Measurements from ENCODE around the gene CDKN2B.

Gene CDKN2B

DNA sequence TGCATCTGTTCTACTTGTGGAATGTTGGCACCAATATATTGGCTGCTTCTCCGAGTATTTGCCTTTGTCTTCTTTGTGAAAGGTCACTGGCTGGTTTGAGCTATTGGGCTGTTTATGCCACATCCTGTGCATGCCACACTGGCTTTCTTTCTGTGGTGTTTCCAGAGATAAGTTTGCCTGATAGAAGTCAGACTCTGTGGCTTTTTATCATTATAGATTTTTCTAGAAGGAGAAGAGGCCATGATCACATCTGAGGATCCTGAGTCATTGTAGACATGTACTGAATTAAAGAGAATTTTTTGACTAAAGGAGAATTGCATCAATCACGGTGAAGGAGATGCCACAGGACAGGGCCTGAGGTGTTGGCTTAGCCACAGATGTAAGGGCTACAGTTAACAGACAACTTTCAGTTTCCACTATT is 26.5 kb upstream of the CDKN2B start:
- Histone ChIP-seq H3K27ac (ENCODE audit: low read depth, low read length) (no peak overlapping the region), H3K4me3 (ENCODE audit: low read depth, low read length) (no peak overlapping the region), H3K27me3 (ENCODE audit: insufficient read depth, low read length) (no peaks in the 10 kb centered on the region), H3K79me2 (ENCODE audit: control insufficient read depth, insufficient read depth, low read length, unreplicated experiment) (no peaks in the 10 kb centered on the region), H3K4me1 (ENCODE audit: control insufficient read depth, insufficient read depth, low read length, unreplicated experiment) (peaks cover 32% of the 10 kb centered on the region), H3K36me3 (ENCODE audit: insufficient read depth, low read length) (no peaks in the 10 kb centered on the region), H2AFZ (ENCODE audit: low read length, unreplicated experiment) (no peak overlapping the region)

DNA sequence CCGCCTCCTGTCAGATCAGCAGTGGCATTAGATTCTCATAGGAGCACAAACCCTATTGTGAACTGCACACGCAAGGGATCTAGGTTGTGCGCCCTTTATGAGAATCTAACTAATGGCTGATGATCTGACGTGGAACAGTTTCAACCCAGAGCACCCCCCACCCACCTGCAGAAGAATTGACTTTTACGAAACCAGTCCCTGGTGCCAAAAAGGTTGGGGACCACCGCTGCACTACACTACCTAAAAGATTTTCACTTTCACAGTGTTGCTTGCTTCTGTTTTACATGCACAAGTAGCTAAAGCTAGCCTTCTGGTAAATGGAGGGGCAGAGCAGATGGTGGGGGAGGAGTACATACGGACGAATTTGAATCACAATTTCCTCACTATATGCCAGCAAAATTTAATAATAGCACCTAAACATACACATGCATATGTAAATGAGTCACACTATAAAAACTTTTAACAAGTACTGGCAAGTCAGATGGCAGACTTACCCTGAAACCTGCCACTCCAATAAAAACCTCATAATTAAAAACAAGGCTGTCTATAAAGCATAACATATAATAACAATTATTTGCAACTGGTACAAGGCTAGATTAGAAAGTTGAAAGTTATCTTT is 24.0 kb upstream of the CDKN2B start:
- Histone ChIP-seq H3K36me3 (ENCODE audit: insufficient read depth, low read length) (no peaks in the 10 kb centered on the region), H3K4me1 (ENCODE audit: control insufficient read depth, insufficient read depth, low read length, unreplicated experiment) (peaks cover 36% of the 10 kb centered on the region), H3K27ac (ENCODE audit: low read depth, low read length) (no peak overlapping the region), H2AFZ (ENCODE audit: low read length, unreplicated experiment) (no peak overlapping the region), H3K27me3 (ENCODE audit: insufficient read depth, low read length) (no peaks in the 10 kb centered on the region), H3K79me2 (ENCODE audit: control insufficient read depth, insufficient read depth, low read length, unreplicated experiment) (no peaks in the 10 kb centered on the region), H3K4me3 (ENCODE audit: low read depth, low read length) (no peak overlapping the region)

DNA sequence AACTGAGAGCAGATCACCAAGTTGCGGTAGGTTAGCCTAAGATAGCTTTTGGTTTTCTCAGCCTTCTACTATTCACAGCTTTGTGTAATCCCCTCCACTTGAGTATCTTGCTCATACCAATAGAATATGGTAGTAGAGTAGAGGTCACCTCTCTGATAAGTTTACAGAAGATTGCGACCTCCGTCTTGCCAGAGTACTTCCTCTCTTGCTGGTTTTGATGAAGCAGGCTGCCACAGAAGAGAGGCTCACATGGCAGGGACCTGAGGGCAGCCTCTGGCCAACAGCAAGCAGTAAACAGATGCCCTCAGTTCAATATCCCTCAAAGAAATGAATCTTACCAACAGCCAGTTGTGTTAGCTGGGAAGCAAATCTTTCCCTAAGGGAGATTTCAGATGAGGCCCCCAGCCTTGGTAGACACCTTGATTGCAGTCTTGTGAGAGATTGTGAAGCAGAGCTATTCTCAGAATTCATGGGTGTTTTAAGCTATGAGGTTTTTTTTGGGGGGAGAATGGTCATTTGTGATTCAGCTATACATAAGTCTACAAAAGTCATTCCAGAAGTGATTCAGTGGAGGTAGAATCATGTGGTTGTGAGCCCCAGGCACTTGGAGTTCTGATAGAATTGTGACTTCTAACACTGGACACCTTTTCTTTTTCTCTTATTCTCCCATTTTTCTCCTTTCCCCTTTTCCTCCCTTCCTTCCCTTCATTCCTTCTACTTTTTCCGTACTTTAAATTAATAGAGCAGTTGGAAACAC is 22.7 kb upstream of the CDKN2B start:
- no peaks in the 10 kb centered on the region for H3K36me3 ChIP-seq (ENCODE audit: insufficient read depth, low read length)
- H3K27me3 ChIP-seq (ENCODE audit: insufficient read depth, low read length): no peaks in the 10 kb centered on the region
- no peak overlapping the region for H3K27ac ChIP-seq (ENCODE audit: low read depth, low read length)
- H3K4me3 ChIP-seq (ENCODE audit: low read depth, low read length): no peak overlapping the region
- no peak overlapping the region for H2AFZ ChIP-seq (ENCODE audit: low read length, unreplicated experiment)
- H3K4me1 ChIP-seq (ENCODE audit: control insufficient read depth, insufficient read depth, low read length, unreplicated experiment): peaks cover 24% of the 10 kb centered on the region
- no peaks in the 10 kb centered on the region for H3K79me2 ChIP-seq (ENCODE audit: control insufficient read depth, insufficient read depth, low read length, unreplicated experiment)

GRCh38 chr9:22030101-22030598 is 21.0 kb upstream of the CDKN2B start:
- H3K4me3 ChIP-seq (ENCODE audit: low read depth, low read length): peak overlapping the region; percentile 24; the same call in 1 of the 2 replicates
- H3K27me3 ChIP-seq (ENCODE audit: insufficient read depth, low read length): no peaks in the 10 kb centered on the region
- H3K36me3 ChIP-seq (ENCODE audit: insufficient read depth, low read length): no peaks in the 10 kb centered on the region
- peak overlapping the region; percentile 79 for H3K27ac ChIP-seq (ENCODE audit: low read depth, low read length)
- no peak overlapping the region for H2AFZ ChIP-seq (ENCODE audit: low read length, unreplicated experiment)
- peaks cover 6% of the 10 kb centered on the region for H3K79me2 ChIP-seq (ENCODE audit: control insufficient read depth, insufficient read depth, low read length, unreplicated experiment)
- H3K4me1 ChIP-seq (ENCODE audit: control insufficient read depth, insufficient read depth, low read length, unreplicated experiment): peaks cover 17% of the 10 kb centered on the region

DNA sequence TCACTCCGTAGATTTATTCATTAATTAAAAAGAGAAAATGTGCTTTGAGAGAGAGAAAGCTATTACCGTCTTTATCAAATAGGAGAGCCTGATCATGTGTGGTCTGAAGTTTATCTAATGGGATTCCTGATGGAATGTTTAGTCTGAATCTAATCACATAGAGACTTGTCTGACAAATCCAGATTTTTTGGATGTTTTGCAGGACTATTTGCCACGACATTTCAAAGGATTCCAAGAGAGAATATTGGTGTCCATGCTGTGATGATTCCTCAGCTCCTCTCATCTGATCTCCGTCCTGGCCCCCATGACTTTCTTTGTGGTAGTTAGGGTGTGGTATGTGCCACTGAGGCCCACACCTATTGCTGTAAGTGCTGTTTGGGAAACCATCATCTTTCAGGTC is 20.1 kb upstream of the CDKN2B start:
- Histone ChIP-seq H3K4me3 (ENCODE audit: low read depth, low read length) (no peak overlapping the region), H2AFZ (ENCODE audit: low read length, unreplicated experiment) (no peak overlapping the region), H3K36me3 (ENCODE audit: insufficient read depth, low read length) (no peaks in the 10 kb centered on the region), H3K27me3 (ENCODE audit: insufficient read depth, low read length) (no peaks in the 10 kb centered on the region), H3K79me2 (ENCODE audit: control insufficient read depth, insufficient read depth, low read length, unreplicated experiment) (peaks cover 10% of the 10 kb centered on the region), H3K27ac (ENCODE audit: low read depth, low read length) (no peak overlapping the region), H3K4me1 (ENCODE audit: control insufficient read depth, insufficient read depth, low read length, unreplicated experiment) (peaks cover 17% of the 10 kb centered on the region)

DNA sequence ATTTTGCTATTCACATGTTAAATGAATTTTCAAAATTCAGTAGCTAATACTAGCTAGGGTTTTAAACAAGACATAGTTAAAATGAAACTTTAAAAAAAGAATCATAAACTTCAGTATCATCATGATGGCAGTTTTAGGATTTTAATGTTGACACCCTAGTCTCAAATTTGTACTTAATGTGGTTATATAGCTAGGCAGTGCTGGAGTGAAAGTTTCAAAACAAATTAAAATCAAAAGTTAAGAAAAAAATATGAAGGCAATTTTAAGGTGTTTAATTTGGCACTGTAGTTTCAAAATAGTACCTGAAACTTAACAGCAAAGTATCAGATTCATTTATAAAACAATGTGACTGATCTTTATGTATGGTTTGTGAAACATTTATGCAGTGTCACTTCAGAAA is 19.3 kb upstream of the CDKN2B start:
- no peak overlapping the region for H3K27ac ChIP-seq (ENCODE audit: low read depth, low read length)
- H3K4me3 ChIP-seq (ENCODE audit: low read depth, low read length): no peak overlapping the region
- no peak overlapping the region for H2AFZ ChIP-seq (ENCODE audit: low read length, unreplicated experiment)
- H3K79me2 ChIP-seq (ENCODE audit: control insufficient read depth, insufficient read depth, low read length, unreplicated experiment): peaks cover 11% of the 10 kb centered on the region
- H3K4me1 ChIP-seq (ENCODE audit: control insufficient read depth, insufficient read depth, low read length, unreplicated experiment): peaks cover 17% of the 10 kb centered on the region
- no peaks in the 10 kb centered on the region for H3K36me3 ChIP-seq (ENCODE audit: insufficient read depth, low read length)
- H3K27me3 ChIP-seq (ENCODE audit: insufficient read depth, low read length): no peaks in the 10 kb centered on the region

- no peak overlapping the region for H3K27ac ChIP-seq (ENCODE audit: low read depth, low read length)
- H3K27me3 ChIP-seq (ENCODE audit: insufficient read depth, low read length): no peaks in the 10 kb centered on the region
- H3K36me3 ChIP-seq (ENCODE audit: insufficient read depth, low read length): no peaks in the 10 kb centered on the region
- H3K79me2 ChIP-seq (ENCODE audit: control insufficient read depth, insufficient read depth, low read length, unreplicated experiment): peaks cover 16% of the 10 kb centered on the region
- H3K4me3 ChIP-seq (ENCODE audit: low read depth, low read length): no peak overlapping the region
- no peak overlapping the region for H2AFZ ChIP-seq (ENCODE audit: low read length, unreplicated experiment)
- peaks cover 17% of the 10 kb centered on the region for H3K4me1 ChIP-seq (ENCODE audit: control insufficient read depth, insufficient read depth, low read length, unreplicated experiment)
Measured at GRCh38 chr9:22026696-22027095, 17.6 kb upstream of the CDKN2B start.

DNA sequence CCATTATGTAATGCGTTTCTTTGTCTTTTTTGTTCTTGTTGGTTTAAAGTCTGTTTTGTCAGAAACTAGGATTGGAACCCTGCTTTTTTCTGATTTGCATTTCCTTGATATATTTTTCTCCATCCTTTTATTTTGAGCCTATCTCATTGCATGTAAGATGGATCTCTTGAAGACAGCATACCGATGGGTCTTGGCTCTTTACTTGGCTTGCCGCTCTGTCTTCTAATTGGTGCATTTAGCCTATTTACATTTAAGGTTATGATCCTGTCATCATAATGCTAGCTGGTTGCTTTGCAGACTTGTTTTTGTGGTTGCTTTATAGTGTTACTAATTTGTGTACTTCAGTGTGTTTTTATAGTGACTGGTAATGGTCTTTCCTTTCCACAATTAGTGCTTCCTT is 13.3 kb upstream of the CDKN2B start:
- Histone ChIP-seq H3K27ac (ENCODE audit: low read depth, low read length) (no peak overlapping the region), H3K36me3 (ENCODE audit: insufficient read depth, low read length) (0 out of 2 replicates have a peak, but pooled peaks cover 4% of the 10 kb centered on the region), H3K27me3 (ENCODE audit: insufficient read depth, low read length) (no peaks in the 10 kb centered on the region), H3K4me1 (ENCODE audit: control insufficient read depth, insufficient read depth, low read length, unreplicated experiment) (no peaks in the 10 kb centered on the region), H3K4me3 (ENCODE audit: low read depth, low read length) (no peak overlapping the region), H3K79me2 (ENCODE audit: control insufficient read depth, insufficient read depth, low read length, unreplicated experiment) (peaks cover 19% of the 10 kb centered on the region), H2AFZ (ENCODE audit: low read length, unreplicated experiment) (no peak overlapping the region)

DNA sequence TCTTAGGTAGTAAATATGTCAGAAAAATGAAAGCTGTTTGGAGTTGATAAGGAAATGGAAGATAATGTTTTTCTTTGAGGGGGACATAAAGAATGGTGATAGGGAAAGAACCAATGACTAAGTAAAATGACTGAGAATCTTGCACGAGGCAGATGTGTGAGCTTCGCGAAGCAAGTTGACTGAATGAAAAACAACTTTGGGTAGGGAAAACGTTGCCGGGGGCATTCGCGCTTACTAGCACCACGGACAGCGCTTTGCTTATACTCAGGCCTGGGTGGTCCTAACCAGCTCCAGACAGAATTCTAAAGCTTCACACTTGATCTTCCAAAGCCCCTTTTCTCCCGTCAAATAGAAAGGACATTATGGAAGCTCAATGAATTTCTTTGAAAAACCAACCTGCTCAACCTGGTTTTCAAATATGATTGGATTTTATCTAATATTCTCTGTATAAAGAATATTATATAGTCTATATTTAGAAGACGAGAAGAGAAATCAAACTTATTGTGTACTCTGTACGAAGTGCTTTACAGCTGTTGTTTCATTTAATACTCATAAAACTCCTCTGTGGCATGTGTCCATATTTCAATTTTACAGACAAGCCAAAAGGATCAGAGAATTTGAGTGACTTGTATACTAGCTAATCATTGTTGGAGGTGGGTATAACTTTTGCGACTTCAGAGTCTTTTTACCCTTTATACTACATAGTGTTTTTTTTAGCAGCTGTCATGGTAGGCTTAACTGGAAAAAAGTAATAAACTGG is 1.9 kb upstream of the CDKN2B start:
- no peaks in the 10 kb centered on the region for H3K27me3 ChIP-seq (ENCODE audit: insufficient read depth, low read length)
- no peak overlapping the region for H2AFZ ChIP-seq (ENCODE audit: low read length, unreplicated experiment)
- no peak overlapping the region for H3K4me3 ChIP-seq (ENCODE audit: low read depth, low read length)
- H3K27ac ChIP-seq (ENCODE audit: low read depth, low read length): no peak overlapping the region
- H3K4me1 ChIP-seq (ENCODE audit: control insufficient read depth, insufficient read depth, low read length, unreplicated experiment): peaks cover 15% of the 10 kb centered on the region
- H3K79me2 ChIP-seq (ENCODE audit: control insufficient read depth, insufficient read depth, low read length, unreplicated experiment): peaks cover 18% of the 10 kb centered on the region
- H3K36me3 ChIP-seq (ENCODE audit: insufficient read depth, low read length): peaks cover 15% of the 10 kb centered on the region; the same call in 1 of the 2 replicates

- peak overlapping the region; percentile 77 for H2AFZ ChIP-seq (ENCODE audit: low read length, unreplicated experiment)
- peak overlapping the region; percentile 64 for H3K27ac ChIP-seq (ENCODE audit: low read depth, low read length)
- H3K36me3 ChIP-seq (ENCODE audit: insufficient read depth, low read length): peaks cover 15% of the 10 kb centered on the region; the same call in 1 of the 2 replicates
- H3K4me3 ChIP-seq (ENCODE audit: low read depth, low read length): peak overlapping the region; percentile 87
- H3K79me2 ChIP-seq (ENCODE audit: control insufficient read depth, insufficient read depth, low read length, unreplicated experiment): peaks cover 32% of the 10 kb centered on the region
- H3K27me3 ChIP-seq (ENCODE audit: insufficient read depth, low read length): no peaks in the 10 kb centered on the region
- peaks cover 15% of the 10 kb centered on the region for H3K4me1 ChIP-seq (ENCODE audit: control insufficient read depth, insufficient read depth, low read length, unreplicated experiment)
Measured at GRCh38 chr9:22009506-22009867, 382 bp upstream of the CDKN2B start.
